A549 (cell line): ENCODE data around the gene SHE. TPM values are rescaled to one million over a fixed set of nuclear protein-coding genes. Genes with fewer than 3 reads are reported as not detected.

Source experiments
- ATAC-seq, 2 experiments: fragments of 200-7000 bp in 1 of 2; fragments of >200 bp in 1 of 2; cut with Nextera tagmentation in 1 of 2; cut with Tn5 transposase in 1 of 2; 3 replicates each; pipeline versions ENCODE4 v1.8.0 to v1.9.1; 2018 to 2020; ENCODE audit warnings: mild to moderate bottlenecking in 1 of 2, moderate library complexity in 1 of 2
- CTCF ChIA-PET: fragments of 300-600 bp; sonication (Branson Sonifier 250); formaldehyde crosslinking; extraction: SDS; loops from one replicate; lab custom pipeline; 2021; ENCODE audit warnings: antibody characterized with exemption, inconsistent platforms; lab: Yijun Ruan, JAX
- POLR2A ChIA-PET: fragments of 350-600 bp; formaldehyde crosslinking; extraction: SDS; loops from one replicate; lab custom pipeline; 2021; ENCODE audit warnings: antibody characterized with exemption, inconsistent platforms; lab: Yijun Ruan, JAX
- DNase-seq, 2 experiments: peaks; one replicate each; pipeline versions ENCODE4 v3.0.0 to v3.0.0-alpha.2; 2011 to 2016; ENCODE audit warnings: low read depth in 1 of 2, low spot score in 1 of 2
- FAIRE-seq: peaks from 2 replicates; lab custom pipeline; 2011; peaks lifted over from hg19 to GRCh38; lab: Jason Lieb, UNC
- H3K27ac ChIP-seq, 2 experiments: fragments of >200 bp; sonication (Bioruptor Twin); formaldehyde crosslinking; 3 replicates each; pipeline ENCODE4 v1.5.1; 2016 to 2017
- H3K4me1 ChIP-seq: fragments of >200 bp; sonication (Bioruptor Twin); formaldehyde crosslinking; 3 replicates; pipeline ENCODE4 v1.6.1; 2016
- H3K4me2 ChIP-seq: fragments of >200 bp; sonication (Bioruptor Twin); formaldehyde crosslinking; 3 replicates; pipeline ENCODE4 v1.6.1; 2016
- H3K4me3 ChIP-seq: fragments of >200 bp; sonication (Bioruptor Twin); formaldehyde crosslinking; 3 replicates; pipeline ENCODE4 v1.5.1; 2016
- H3K9me3 ChIP-seq: fragments of >200 bp; sonication (Bioruptor Twin); formaldehyde crosslinking; 3 replicates; pipeline ENCODE4 v1.6.1; 2016
- CTCF ChIP-seq: fragments of >200 bp; sonication (Bioruptor Twin); formaldehyde crosslinking; IDR thresholded peaks from 3 replicates; pipeline ENCODE4 v1.5.1; 2016
- ELK1 ChIP-seq: fragments of 150-350 bp; IDR thresholded peaks from 2 replicates; pipeline ENCODE4 v1.6.1; 2014; ENCODE audit warnings: low read depth, mild to moderate bottlenecking, low read length
- HEYL ChIP-seq: fragments of 250-450 bp; sonication (Bioruptor Pico); IDR thresholded peaks from 2 replicates; pipeline ENCODE4 v1.8.0; 2021; ENCODE audit warnings: mild to moderate bottlenecking, moderate library complexity
- HOXA7 ChIP-seq: fragments of 250-450 bp; sonication (Bioruptor Pico); IDR thresholded peaks from 2 replicates; pipeline ENCODE4 v1.5.0; 2020; ENCODE audit warnings: mild to moderate bottlenecking, moderate library complexity
- JUN ChIP-seq, 2 experiments: fragments of >200 bp; sonication (Bioruptor Twin); formaldehyde crosslinking; IDR thresholded peaks; 2 replicates in 1 of 2; 3 replicates in 1 of 2; pipeline ENCODE4 v1.6.1; 2016 to 2017
- KDM1A ChIP-seq: fragments of 200-600 bp; sonication (generic); IDR thresholded peaks from 2 replicates; pipeline ENCODE4 v1.6.1; 2016; ENCODE audit warnings: low read depth, mild to moderate bottlenecking
- KDM5A ChIP-seq: fragments of 200-600 bp; sonication (generic); IDR thresholded peaks from 2 replicates; pipeline ENCODE4 v1.6.1; 2016; ENCODE audit warnings: antibody characterized with exemption, mild to moderate bottlenecking
- MAZ ChIP-seq: fragments of 150-350 bp; IDR thresholded peaks from 2 replicates; pipeline ENCODE4 v1.6.1; 2014; ENCODE audit warnings: antibody characterized with exemption, low read depth, low read length, borderline replicate concordance
- NR3C1 ChIP-seq: fragments of >200 bp; sonication (Bioruptor Twin); formaldehyde crosslinking; IDR thresholded peaks from 3 replicates; pipeline ENCODE4 v1.6.1; 2017
- POLR2AphosphoS2 ChIP-seq: conservative IDR thresholded peaks from 2 replicates; pipeline ENCODE4 v1.6.1; 2012; ENCODE audit warnings: low read length, improper control_type of control experiment, inconsistent platforms
- RAD21 ChIP-seq, 2 experiments: fragments of >200 bp in 1 of 2; sonication (Bioruptor Twin) in 1 of 2; formaldehyde crosslinking in 1 of 2; IDR thresholded peaks in 1 of 2; conservative IDR thresholded peaks in 1 of 2; 2 replicates in 1 of 2; 3 replicates in 1 of 2; pipeline ENCODE4 v1.6.1; 2012 to 2018; ENCODE audit warnings: inconsistent platforms in 1 of 2
- RARB ChIP-seq: fragments of 250-450 bp; sonication (Bioruptor Pico); IDR thresholded peaks from 2 replicates; pipeline ENCODE4 v1.8.0; 2021; ENCODE audit warnings: mild to moderate bottlenecking, moderate library complexity
- SREBF2 ChIP-seq: fragments of 450-650 bp; IDR thresholded peaks from 2 replicates; pipeline ENCODE4 v1.6.1; 2014; ENCODE audit warnings: mild to moderate bottlenecking, moderate library complexity
- TP53 ChIP-seq: fragments of 250-450 bp; sonication (Bioruptor Pico); IDR thresholded peaks from 2 replicates; pipeline ENCODE4 v1.5.0; 2021; ENCODE audit warnings: mild to moderate bottlenecking, moderate library complexity
- WGBS: methylation state at CpG from one replicate; pipeline ENCODE4 v1.1.6; 2017; ENCODE audit errors: missing lambda C conversion rate; 5-methylcytosine and 5-hydroxymethylcytosine counted together
- polyA plus RNA-seq, 4 experiments: library from polyadenylated mRNA; depleted of rRNA in 3 of 4; stranded (reverse); fragments of >200 nt; fragmentation: RNase III in 1 of 4; extraction: RNeasy Plus Mini Kit Qiagen cat#74134 plus additional on column Dnase treatment in 1 of 4; gene quantifications; 2 replicates in 3 of 4; 3 replicates in 1 of 4; pipeline ENCODE4 v1.2.3, GENCODE V29; 2011 to 2017
- TF ChIP-seq, protein P1 (sequence below): fragments of 450-650 bp; IDR thresholded peaks from 2 replicates; pipeline ENCODE4 v1.6.1; 2014; ENCODE audit warnings: antibody characterized with exemption
- TF ChIP-seq, protein P2 (sequence below): IDR thresholded peaks from 2 replicates; pipeline ENCODE4 v1.6.1; 2012; ENCODE audit warnings: low read depth, borderline replicate concordance
- TF ChIP-seq, protein P3 (sequence below): fragments of 250-450 bp; sonication (Bioruptor Pico); IDR thresholded peaks from 2 replicates; pipeline ENCODE4 v1.5.0; 2020; ENCODE audit warnings: low read depth, mild to moderate bottlenecking, moderate library complexity

SHE gene
- polyA plus RNA-seq, 2 of the 4 experiments (the other 2 are of a cell fraction) = 0.03 TPM; not detected in 1

DNA sequence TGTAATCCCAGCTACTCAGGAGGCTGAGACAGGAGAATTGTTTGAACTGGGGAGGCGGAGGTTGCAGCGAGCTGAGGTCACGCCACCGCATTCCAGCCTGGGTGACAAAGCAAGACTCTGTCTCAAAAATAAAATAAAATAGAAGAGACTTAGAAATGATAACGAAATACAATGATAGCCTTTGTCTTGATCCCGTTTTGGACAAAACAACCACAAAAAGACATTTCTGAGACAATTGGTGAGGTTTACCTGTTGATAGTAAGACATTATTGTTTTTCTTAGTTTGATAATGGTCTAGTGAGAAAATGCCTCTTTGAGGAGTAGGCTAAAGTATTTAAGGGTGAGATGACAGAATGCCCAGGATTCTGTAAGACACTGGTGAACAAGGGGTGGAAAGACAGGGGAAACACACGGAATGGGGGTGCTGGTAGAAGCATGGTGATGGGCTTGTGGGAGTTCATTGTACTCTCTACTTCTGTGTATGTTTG is 11.9 kb upstream of the SHE start:
- H3K27ac ChIP-seq = no peak overlapping the region
- H3K4me3 ChIP-seq = no peak overlapping the region
- no peaks in the 10 kb centered on the region for H3K9me3 ChIP-seq
- ATAC-seq = no peak
- ChIA-PET CTCF (interaction anchor here (0.9 to 2.2 kb wide), 3 partner anchors 18 to 35 kb away, joined by 3 to 7 read pairs (median 4); no protein-coding TSS in a partner anchor), POLR2A (no interaction called here)
- H3K4me2 ChIP-seq = no peak overlapping the region
- no peak for DNase-seq
- WGBS = 56% methylated on average over 7 of the region's 7 CpGs
- no peaks in the 10 kb centered on the region for H3K4me1 ChIP-seq
- no peak for FAIRE-seq
- no peak for TF ChIP-seq HOXA7
- no peak for TF ChIP-seq CTCF

DNA sequence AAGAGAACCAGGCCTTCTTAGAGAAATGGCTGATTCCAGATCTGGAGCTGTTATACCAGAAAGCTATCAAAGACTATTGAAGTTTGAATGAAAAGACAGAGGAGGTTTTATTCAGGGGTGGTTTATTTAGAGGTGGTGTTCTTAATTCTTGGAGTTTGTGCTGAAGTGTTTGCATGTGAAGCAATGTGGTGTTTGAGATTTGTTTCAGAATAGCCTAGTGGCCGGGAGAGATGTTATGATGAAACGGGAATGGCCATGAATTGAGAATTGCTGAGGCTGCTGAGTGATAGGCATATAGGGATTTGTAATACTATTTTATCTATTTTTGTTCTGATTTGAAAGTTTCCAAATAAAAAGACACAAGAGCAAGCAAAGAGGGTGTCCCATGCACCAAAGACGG is 10.5 kb upstream of the SHE start:
- CTCF ChIA-PET = interaction anchor here (1.1 to 2.2 kb wide), 3 partner anchors 33 to 248 kb away, joined by 3 to 7 read pairs (median 4); no protein-coding TSS in a partner anchor
- TF ChIP-seq, protein P1, sequence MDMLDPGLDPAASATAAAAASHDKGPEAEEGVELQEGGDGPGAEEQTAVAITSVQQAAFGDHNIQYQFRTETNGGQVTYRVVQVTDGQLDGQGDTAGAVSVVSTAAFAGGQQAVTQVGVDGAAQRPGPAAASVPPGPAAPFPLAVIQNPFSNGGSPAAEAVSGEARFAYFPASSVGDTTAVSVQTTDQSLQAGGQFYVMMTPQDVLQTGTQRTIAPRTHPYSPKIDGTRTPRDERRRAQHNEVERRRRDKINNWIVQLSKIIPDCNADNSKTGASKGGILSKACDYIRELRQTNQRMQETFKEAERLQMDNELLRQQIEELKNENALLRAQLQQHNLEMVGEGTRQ = no peak
- no peak for TF ChIP-seq NR3C1
- no peak for TF ChIP-seq RAD21 (conservative IDR thresholded peaks at IDR 0.05 in 1 of 2, IDR thresholded peaks at IDR 0.05 in 1 of 2)
- no peak for TF ChIP-seq CTCF
- TF ChIP-seq HEYL = no peak
- no peak for TF ChIP-seq RARB (CRISPR knock-in tag)
- TF ChIP-seq ELK1 = no peak
- TF ChIP-seq, protein P2, sequence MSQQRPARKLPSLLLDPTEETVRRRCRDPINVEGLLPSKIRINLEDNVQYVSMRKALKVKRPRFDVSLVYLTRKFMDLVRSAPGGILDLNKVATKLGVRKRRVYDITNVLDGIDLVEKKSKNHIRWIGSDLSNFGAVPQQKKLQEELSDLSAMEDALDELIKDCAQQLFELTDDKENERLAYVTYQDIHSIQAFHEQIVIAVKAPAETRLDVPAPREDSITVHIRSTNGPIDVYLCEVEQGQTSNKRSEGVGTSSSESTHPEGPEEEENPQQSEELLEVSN = no peak
- TF ChIP-seq JUN (IDR thresholded peaks at IDR 0.05) = no peak
- no peak for TF ChIP-seq SREBF2
- no peak for TF ChIP-seq MAZ
- TF ChIP-seq TP53 = no peak
- TF ChIP-seq POLR2AphosphoS2 = no peak
- TF ChIP-seq, protein P3, sequence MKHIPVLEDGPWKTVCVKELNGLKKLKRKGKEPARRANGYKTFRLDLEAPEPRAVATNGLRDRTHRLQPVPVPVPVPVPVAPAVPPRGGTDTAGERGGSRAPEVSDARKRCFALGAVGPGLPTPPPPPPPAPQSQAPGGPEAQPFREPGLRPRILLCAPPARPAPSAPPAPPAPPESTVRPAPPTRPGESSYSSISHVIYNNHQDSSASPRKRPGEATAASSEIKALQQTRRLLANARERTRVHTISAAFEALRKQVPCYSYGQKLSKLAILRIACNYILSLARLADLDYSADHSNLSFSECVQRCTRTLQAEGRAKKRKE (CRISPR knock-in tag) = no peak
- no peak for TF ChIP-seq KDM5A
- no peak for TF ChIP-seq KDM1A
- FAIRE-seq = no peak

More for the DNA sequence above, 10.5 kb upstream of the SHE start:
- Histone ChIP-seq H3K9me3 (no peaks in the 10 kb centered on the region), H3K4me2 (no peak overlapping the region), H3K4me3 (no peak overlapping the region), H3K27ac (no peak overlapping the region), H3K4me1 (no peaks in the 10 kb centered on the region)
- POLR2A ChIA-PET = no interaction called here
- WGBS = 50% methylated on average over 3 of the region's 3 CpGs
- ATAC-seq (no peak), DNase-seq (no peak)
